SK-N-SH treated with all-trans-retinoic acid at 6 μM for 48 hours (cell line): Measurements from ENCODE around the gene CNTNAP2.

ENCODE experiments used
- ARNTL ChIP-seq: fragments of 450-650 bp; formaldehyde crosslinking; IDR thresholded peaks from 2 replicates; pipeline ENCODE4 v1.5.0; 2020; ENCODE audit warnings: low read depth, mild to moderate bottlenecking, moderate library complexity, borderline replicate concordance
- BACH2 ChIP-seq: fragments of 250-450 bp; sonication (Bioruptor Pico); IDR thresholded peaks from 2 replicates; pipeline ENCODE4 v1.9.0; 2021; ENCODE audit warnings: mild to moderate bottlenecking, borderline replicate concordance
- CREB5 ChIP-seq: fragments of 250-450 bp; sonication (Bioruptor Pico); IDR thresholded peaks from 2 replicates; pipeline ENCODE4 v1.5.1; 2020; ENCODE audit warnings: low read depth, mild to moderate bottlenecking, moderate library complexity
- SNAI2 ChIP-seq: fragments of 250-450 bp; sonication (Bioruptor Pico); IDR thresholded peaks from 2 replicates; pipeline ENCODE4 v1.5.0; 2020; ENCODE audit warnings: mild to moderate bottlenecking, moderate library complexity
- ZC3H10 ChIP-seq: fragments of 250-450 bp; sonication (Bioruptor Pico); IDR thresholded peaks from 2 replicates; pipeline ENCODE4 v1.5.1; 2021; ENCODE audit warnings: mild to moderate bottlenecking, moderate library complexity
- ZNF565 ChIP-seq: fragments of 450-650 bp; formaldehyde crosslinking; conservative IDR thresholded peaks from 2 replicates; pipeline ENCODE4 v1.5.0; 2020; ENCODE audit warnings: low read depth, mild to moderate bottlenecking, moderate library complexity
- ZNF8 ChIP-seq: fragments of 450-650 bp; formaldehyde crosslinking; IDR thresholded peaks from 2 replicates; pipeline ENCODE4 v1.5.0; 2020; ENCODE audit warnings: mild to moderate bottlenecking, moderate library complexity
- TF ChIP-seq, protein P1 (sequence below): fragments of 250-450 bp; sonication (Bioruptor Pico); IDR thresholded peaks from 2 replicates; pipeline ENCODE4 v1.5.0; 2020; ENCODE audit warnings: mild to moderate bottlenecking, moderate library complexity

GRCh38 chr7:147308539-147308938 is 1191.9 kb downstream of the CNTNAP2 start:
- TF ChIP-seq ZC3H10 (CRISPR knock-in tag) (no peak), ZNF565 (CRISPR knock-in tag) (no peak), BACH2 (CRISPR knock-in tag) (no peak), SNAI2 (CRISPR knock-in tag) (no peak), ARNTL (CRISPR knock-in tag) (no peak), ZNF8 (CRISPR knock-in tag) (no peak), CREB5 (CRISPR knock-in tag) (no peak)
- TF ChIP-seq, protein P1, sequence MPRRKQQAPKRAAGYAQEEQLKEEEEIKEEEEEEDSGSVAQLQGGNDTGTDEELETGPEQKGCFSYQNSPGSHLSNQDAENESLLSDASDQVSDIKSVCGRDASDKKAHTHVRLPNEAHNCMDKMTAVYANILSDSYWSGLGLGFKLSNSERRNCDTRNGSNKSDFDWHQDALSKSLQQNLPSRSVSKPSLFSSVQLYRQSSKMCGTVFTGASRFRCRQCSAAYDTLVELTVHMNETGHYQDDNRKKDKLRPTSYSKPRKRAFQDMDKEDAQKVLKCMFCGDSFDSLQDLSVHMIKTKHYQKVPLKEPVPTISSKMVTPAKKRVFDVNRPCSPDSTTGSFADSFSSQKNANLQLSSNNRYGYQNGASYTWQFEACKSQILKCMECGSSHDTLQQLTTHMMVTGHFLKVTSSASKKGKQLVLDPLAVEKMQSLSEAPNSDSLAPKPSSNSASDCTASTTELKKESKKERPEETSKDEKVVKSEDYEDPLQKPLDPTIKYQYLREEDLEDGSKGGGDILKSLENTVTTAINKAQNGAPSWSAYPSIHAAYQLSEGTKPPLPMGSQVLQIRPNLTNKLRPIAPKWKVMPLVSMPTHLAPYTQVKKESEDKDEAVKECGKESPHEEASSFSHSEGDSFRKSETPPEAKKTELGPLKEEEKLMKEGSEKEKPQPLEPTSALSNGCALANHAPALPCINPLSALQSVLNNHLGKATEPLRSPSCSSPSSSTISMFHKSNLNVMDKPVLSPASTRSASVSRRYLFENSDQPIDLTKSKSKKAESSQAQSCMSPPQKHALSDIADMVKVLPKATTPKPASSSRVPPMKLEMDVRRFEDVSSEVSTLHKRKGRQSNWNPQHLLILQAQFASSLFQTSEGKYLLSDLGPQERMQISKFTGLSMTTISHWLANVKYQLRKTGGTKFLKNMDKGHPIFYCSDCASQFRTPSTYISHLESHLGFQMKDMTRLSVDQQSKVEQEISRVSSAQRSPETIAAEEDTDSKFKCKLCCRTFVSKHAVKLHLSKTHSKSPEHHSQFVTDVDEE = no peak
